K562 (cell line): ENCODE measurements around the gene XPC. TPM values are rescaled to one million over a fixed set of nuclear protein-coding genes. Genes with fewer than 3 reads are reported as not detected.

Experiments
- BACH1 ChIP-seq: fragments of 200-800 bp; sonication (Bioruptor generic); IDR thresholded peaks from 2 replicates; pipeline ENCODE4 v1.6.1; 2016; ENCODE audit warnings: missing genetic modification characterization, missing compliant biosample characterization
- CEBPG ChIP-seq, 3 experiments: fragments of 200-800 bp in 1 of 3; sonication (Bioruptor generic) in 1 of 3; sonication (generic) in 1 of 3; formaldehyde crosslinking in 1 of 3; IDR thresholded peaks in 2 of 3; conservative IDR thresholded peaks in 1 of 3; 2 replicates each; pipeline versions ENCODE4 v1.6.1 to v1.8.0; 2016 to 2022; ENCODE audit warnings: missing compliant biosample characterization in 2 of 3, missing genetic modification characterization in 2 of 3, mild to moderate bottlenecking in 1 of 3, missing genetic modification reagents in 1 of 3
- EZH2 ChIP-seq: IDR thresholded peaks from 2 replicates; pipeline ENCODE4 v1.6.1; 2012; ENCODE audit warnings: low read depth, mild to moderate bottlenecking, inconsistent platforms, low read length, borderline replicate concordance
- GATAD2A ChIP-seq: fragments of 450-650 bp; IDR thresholded peaks from 2 replicates; pipeline ENCODE4 v1.6.1; 2017
- HNRNPL ChIP-seq: fragments of 200-400 bp; formaldehyde crosslinking; IDR thresholded peaks from 2 replicates; pipeline ENCODE4 v1.6.1; 2017; ENCODE audit warnings: low read depth, mild to moderate bottlenecking, low read length
- LCOR ChIP-seq: sonication (generic); formaldehyde crosslinking; IDR thresholded peaks from 2 replicates; pipeline ENCODE4 v1.8.0; 2022; ENCODE audit warnings: mild to moderate bottlenecking, missing genetic modification reagents
- MCM5 ChIP-seq: fragments of 450-650 bp; IDR thresholded peaks from 2 replicates; pipeline ENCODE4 v1.6.1; 2016; ENCODE audit warnings: low read depth
- NCOR1 ChIP-seq: fragments of 450-650 bp; IDR thresholded peaks from 2 replicates; pipeline ENCODE4 v1.6.1; 2016; ENCODE audit warnings: mild to moderate bottlenecking, moderate library complexity
- NR2C1 ChIP-seq, 2 experiments: fragments of 450-650 bp; IDR thresholded peaks; 2 replicates each; pipeline ENCODE4 v1.6.1; 2017; ENCODE audit warnings: mild to moderate bottlenecking in 2 of 2, antibody characterized with exemption in 1 of 2, inconsistent platforms in 1 of 2, missing compliant biosample characterization in 1 of 2, missing genetic modification characterization in 1 of 2
- RBM39 ChIP-seq: fragments of 200-400 bp; formaldehyde crosslinking; optimal IDR thresholded peaks from 2 replicates; pipeline ENCODE3; 2018; ENCODE audit warnings: low read depth, low read length
- SMARCE1 ChIP-seq: fragments of 450-650 bp; IDR thresholded peaks from 2 replicates; pipeline ENCODE4 v1.7.1; 2016; ENCODE audit warnings: mild to moderate bottlenecking
- SRF ChIP-seq, 2 experiments: fragments of 250-450, 450-650 bp in 1 of 2; sonication (Bioruptor Pico) in 1 of 2; sonication (generic) in 1 of 2; formaldehyde crosslinking; IDR thresholded peaks; 2 replicates each; pipeline versions ENCODE4 v1.5.0 to v1.5.1; 2020 to 2022; ENCODE audit warnings: mild to moderate bottlenecking in 1 of 2, missing genetic modification reagents in 1 of 2
- STAG1 ChIP-seq: sonication (generic); formaldehyde crosslinking; IDR thresholded peaks from 2 replicates; pipeline ENCODE4 v1.5.0; 2020; ENCODE audit warnings: missing genetic modification reagents, borderline replicate concordance
- TRIM28 ChIP-seq: fragments of 450-650 bp; IDR thresholded peaks from 2 replicates; pipeline ENCODE4 v1.6.1; 2017
- UBTF ChIP-seq, 2 experiments: IDR thresholded peaks; 2 replicates each; pipeline ENCODE4 v1.6.1; 2012; ENCODE audit warnings: improper control_type of control experiment in 2 of 2, low read depth in 2 of 2, low read length in 2 of 2, borderline replicate concordance in 1 of 2
- ZNF232 ChIP-seq: sonication (generic); formaldehyde crosslinking; IDR thresholded peaks from 2 replicates; pipeline ENCODE4 v1.8.0; 2022; ENCODE audit warnings: mild to moderate bottlenecking, missing genetic modification reagents
- ZNF584 ChIP-seq: fragments of 200-800 bp; sonication (Bioruptor generic); IDR thresholded peaks from 2 replicates; pipeline ENCODE4 v1.6.1; 2016; ENCODE audit warnings: low read depth, mild to moderate bottlenecking, missing genetic modification characterization, missing compliant biosample characterization
- ZNF77 ChIP-seq: fragments of 250-450 bp; sonication (Bioruptor Pico); IDR thresholded peaks from 2 replicates; pipeline ENCODE4 v1.5.0; 2020
- polyA plus RNA-seq, 8 experiments: library from polyadenylated mRNA; depleted of rRNA in 4 of 8; stranded (reverse) in 5 of 8; unstranded in 3 of 8; fragments of >200 nt; fragmentation: Nextera tagmentation in 2 of 8; fragmentation: Illumina TruSeq in 1 of 8; extraction: Ambion mirVana in 2 of 8; extraction: Trizol in 1 of 8; gene quantifications; 2 replicates each; pipeline versions ENCODE4 v1.2.1 to v1.2.3, GENCODE V29; 2011 to 2014; ENCODE audit warnings: inconsistent platforms in 1 of 8, missing spikeins in 1 of 8
- total RNA-seq, 7 experiments: library from RNA; depleted of rRNA in 6 of 7; stranded (reverse); fragments of >200 nt in 6 of 7; fragmentation: Illumina TruSeq in 2 of 7; extraction: Trizol in 2 of 7; gene quantifications; 2 replicates each; pipeline versions ENCODE4 v1.2.1 to v1.2.3, GENCODE V29; 2011 to 2021; ENCODE audit warnings: low replicate concordance in 1 of 7
- TF ChIP-seq, protein P1 (sequence below): IDR thresholded peaks from 2 replicates; pipeline ENCODE4 v1.6.1; 2011; ENCODE audit warnings: borderline replicate concordance, low read depth, mild to moderate bottlenecking, moderate library complexity, low read length; ENCODE audit not compliant: insufficient read depth, poor library complexity, severe bottlenecking
- TF ChIP-seq, protein P2 (sequence below), 2 experiments: fragments of 250-450 bp in 1 of 2; fragments of 450-650 bp in 1 of 2; sonication (Bioruptor Pico) in 1 of 2; IDR thresholded peaks; 2 replicates each; pipeline versions ENCODE4 v1.6.1 to v1.8.0; 2016 to 2021; ENCODE audit warnings: mild to moderate bottlenecking in 2 of 2, moderate library complexity in 2 of 2, missing compliant biosample characterization in 1 of 2, missing genetic modification characterization in 1 of 2

Gene XPC
- total and polyA plus RNA-seq, 9 of the 15 experiments (the other 6 are each of a cell fraction or from before 2014, with no cell fraction given): 3.8 to 54.7 (median 41.3) TPM

GRCh38 chr3:14204515-14205284 lies 26.3 kb upstream of the XPC start (continued):
- TF ChIP-seq ZNF584 (CRISPR knock-in tag): peak; percentile 65; the same call in 1 of the 2 replicates
- TF ChIP-seq STAG1 (CRISPR knock-in tag): no peak
- peak; percentile 90 for TF ChIP-seq LCOR (CRISPR knock-in tag)
- TF ChIP-seq GATAD2A: 0 out of 2 replicates have a peak, but pooled peaks have one; percentile 25
- peak; percentile 83; the same call in 1 of the 2 replicates for TF ChIP-seq NR2C1 (IDR thresholded peaks at IDR 0.05)
- peak; percentile 93 for TF ChIP-seq NR2C1 (tag; IDR thresholded peaks at IDR 0.05)
- TF ChIP-seq RBM39: no peak
- TF ChIP-seq CEBPG (CRISPR knock-in tag; IDR thresholded peaks at IDR 0.05): peak; percentile 99
- TF ChIP-seq CEBPG (tag; conservative IDR thresholded peaks at IDR 0.05 in 1 of 2, IDR thresholded peaks at IDR 0.05 in 1 of 2): peak; percentile 99 to 100
- TF ChIP-seq EZH2: no peak
- TF ChIP-seq UBTF (IDR thresholded peaks at IDR 0.05; ENCODE audit: borderline replicate concordance in 1 of 2, low read depth in 2 of 2, low read length in 2 of 2): peak in 1 of 2 experiments; percentile 24; a peak in 1 of 4 replicates
- TF ChIP-seq TRIM28: no peak
- TF ChIP-seq SMARCE1: peak; percentile 79; the same call in 1 of the 2 replicates
- peak; percentile 42 for TF ChIP-seq NCOR1
- TF ChIP-seq ZNF232 (CRISPR knock-in tag): no peak
- TF ChIP-seq MCM5: no peak
- peak in 1 of 2 experiments; percentile 64; a peak in 1 of 4 replicates for TF ChIP-seq SRF (CRISPR knock-in tag; IDR thresholded peaks at IDR 0.05)
- TF ChIP-seq, protein P1, sequence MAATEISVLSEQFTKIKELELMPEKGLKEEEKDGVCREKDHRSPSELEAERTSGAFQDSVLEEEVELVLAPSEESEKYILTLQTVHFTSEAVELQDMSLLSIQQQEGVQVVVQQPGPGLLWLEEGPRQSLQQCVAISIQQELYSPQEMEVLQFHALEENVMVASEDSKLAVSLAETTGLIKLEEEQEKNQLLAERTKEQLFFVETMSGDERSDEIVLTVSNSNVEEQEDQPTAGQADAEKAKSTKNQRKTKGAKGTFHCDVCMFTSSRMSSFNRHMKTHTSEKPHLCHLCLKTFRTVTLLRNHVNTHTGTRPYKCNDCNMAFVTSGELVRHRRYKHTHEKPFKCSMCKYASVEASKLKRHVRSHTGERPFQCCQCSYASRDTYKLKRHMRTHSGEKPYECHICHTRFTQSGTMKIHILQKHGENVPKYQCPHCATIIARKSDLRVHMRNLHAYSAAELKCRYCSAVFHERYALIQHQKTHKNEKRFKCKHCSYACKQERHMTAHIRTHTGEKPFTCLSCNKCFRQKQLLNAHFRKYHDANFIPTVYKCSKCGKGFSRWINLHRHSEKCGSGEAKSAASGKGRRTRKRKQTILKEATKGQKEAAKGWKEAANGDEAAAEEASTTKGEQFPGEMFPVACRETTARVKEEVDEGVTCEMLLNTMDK: no peak
- no peak for TF ChIP-seq ZNF77
- TF ChIP-seq, protein P2, sequence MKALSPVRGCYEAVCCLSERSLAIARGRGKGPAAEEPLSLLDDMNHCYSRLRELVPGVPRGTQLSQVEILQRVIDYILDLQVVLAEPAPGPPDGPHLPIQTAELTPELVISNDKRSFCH (CRISPR knock-in tag; IDR thresholded peaks at IDR 0.05): no peak
- TF ChIP-seq, protein P2 (tag; IDR thresholded peaks at IDR 0.05): peak; percentile 93; the same call in 1 of the 2 replicates
- peak; percentile 62 for TF ChIP-seq BACH1 (tag)
- no peak for TF ChIP-seq HNRNPL
